IgD-negative memory B cell (primary cell): Measurements from ENCODE around the gene KCNK10. TPM values are rescaled to one million over a fixed set of nuclear protein-coding genes. Genes with fewer than 3 reads are reported as not detected.

Source experiments
- H3K27ac Mint-ChIP-seq, 3 donors: one replicate each; pipeline ENCODE4 v1.8.0; 2020 to 2022; ENCODE audit warnings: mild to moderate bottlenecking in 3 of 3, mixed read lengths in 3 of 3, moderate library complexity in 1 of 3
- H3K27me3 Mint-ChIP-seq: one replicate; pipeline ENCODE4 v1.8.0; 2021; ENCODE audit warnings: mixed read lengths
- H3K36me3 Mint-ChIP-seq: one replicate; pipeline ENCODE4 v1.8.0; 2020; ENCODE audit warnings: mild to moderate bottlenecking, mixed read lengths
- H3K4me1 Mint-ChIP-seq, 3 donors: one replicate each; pipeline ENCODE4 v1.8.0; 2020 to 2022; ENCODE audit warnings: mixed read lengths in 3 of 3, mild to moderate bottlenecking in 1 of 3
- H3K4me3 Mint-ChIP-seq, 4 donors: one replicate each; pipeline ENCODE4 v1.8.0; 2020 to 2022; ENCODE audit warnings: mild to moderate bottlenecking in 4 of 4, mixed read lengths in 4 of 4, moderate library complexity in 3 of 4
- H3K9me3 Mint-ChIP-seq, 3 donors: one replicate each; pipeline ENCODE4 v1.8.0; 2020 to 2021; ENCODE audit warnings: mixed read lengths in 3 of 3, mild to moderate bottlenecking in 1 of 3
- polyA plus RNA-seq: library from polyadenylated mRNA; unstranded; fragments of 300-500 nt; fragmentation: Illumina TruSeq; gene quantifications from one replicate; pipeline ENCODE4 v1.2.3, GENCODE V29; 2021

The KCNK10 gene
- polyA plus RNA-seq, 1 donor from 2014 or later: not detected

DNA sequence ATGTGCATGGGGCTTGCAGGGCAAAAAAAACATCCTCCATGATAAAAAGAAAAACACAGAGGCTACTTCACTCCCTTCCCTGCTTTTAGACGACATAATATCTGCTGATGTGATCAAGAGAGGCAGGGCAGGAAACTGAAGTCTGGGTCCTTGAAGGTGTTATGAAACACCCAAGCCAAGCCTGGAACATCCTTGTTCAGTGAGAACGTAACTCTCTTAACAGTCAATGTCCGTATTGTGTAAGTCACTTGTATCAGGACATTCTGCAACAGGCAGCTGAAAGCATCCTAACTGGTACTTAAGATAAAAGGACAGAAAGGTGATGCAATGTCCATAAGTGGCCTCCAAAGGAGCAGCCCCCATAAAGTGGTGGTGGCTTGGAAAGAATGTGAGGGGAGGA, 20.0 kb downstream of the KCNK10 start:
- Mint-ChIP-seq H3K4me3 (no peak overlapping the region), H3K27ac (peak overlapping the region in 1 of 3 donors; percentile 17), H3K9me3 (peaks cover 0 to 4% (median 0%) of the 10 kb centered on the region in 3 donors), H3K36me3 (peaks cover 2% of the 10 kb centered on the region), H3K27me3 (peaks cover 12% of the 10 kb centered on the region), H3K4me1 (peaks cover 6 to 12% (median 7%) of the 10 kb centered on the region in 3 donors)

DNA sequence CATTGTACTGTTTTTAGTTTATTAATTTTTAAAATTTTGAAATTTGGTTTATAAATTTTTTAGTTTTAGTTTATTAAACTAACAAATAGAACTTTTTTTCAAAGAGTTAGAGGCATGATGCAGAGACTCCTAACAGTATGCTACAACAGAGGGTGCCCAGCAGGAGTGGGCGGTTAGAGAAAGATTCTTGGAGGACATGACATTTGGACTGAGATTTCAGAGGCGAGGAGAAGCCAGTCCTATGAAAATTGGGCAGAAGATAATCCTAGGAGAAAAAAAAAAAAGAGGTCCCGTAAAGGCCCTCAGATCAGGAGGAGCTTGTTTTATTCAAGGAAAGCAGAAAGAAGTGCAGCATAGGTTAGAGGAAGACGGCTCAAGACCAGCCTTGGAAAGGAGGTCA, 21.7 kb downstream of the KCNK10 start:
- H3K27me3 Mint-ChIP-seq: peaks cover 12% of the 10 kb centered on the region

GRCh38 chr14:88300817-88301216, 22.3 kb downstream of the KCNK10 start:
- peaks cover 6 to 12% (median 7%) of the 10 kb centered on the region in 3 donors for H3K4me1 Mint-ChIP-seq
- H3K36me3 Mint-ChIP-seq: peaks cover 2% of the 10 kb centered on the region
- H3K9me3 Mint-ChIP-seq: peaks cover 0 to 4% (median 0%) of the 10 kb centered on the region in 3 donors
- H3K4me3 Mint-ChIP-seq: no peak overlapping the region
- peaks cover 12% of the 10 kb centered on the region for H3K27me3 Mint-ChIP-seq
- H3K27ac Mint-ChIP-seq: no peak overlapping the region

More for the DNA sequence above, 21.7 kb downstream of the KCNK10 start:
- H3K9me3 Mint-ChIP-seq: peaks cover 0 to 4% (median 0%) of the 10 kb centered on the region in 3 donors
- H3K4me3 Mint-ChIP-seq: no peak overlapping the region
- H3K4me1 Mint-ChIP-seq: peaks cover 6 to 12% (median 7%) of the 10 kb centered on the region in 3 donors
- peaks cover 2% of the 10 kb centered on the region for H3K36me3 Mint-ChIP-seq
- no peak overlapping the region for H3K27ac Mint-ChIP-seq

DNA sequence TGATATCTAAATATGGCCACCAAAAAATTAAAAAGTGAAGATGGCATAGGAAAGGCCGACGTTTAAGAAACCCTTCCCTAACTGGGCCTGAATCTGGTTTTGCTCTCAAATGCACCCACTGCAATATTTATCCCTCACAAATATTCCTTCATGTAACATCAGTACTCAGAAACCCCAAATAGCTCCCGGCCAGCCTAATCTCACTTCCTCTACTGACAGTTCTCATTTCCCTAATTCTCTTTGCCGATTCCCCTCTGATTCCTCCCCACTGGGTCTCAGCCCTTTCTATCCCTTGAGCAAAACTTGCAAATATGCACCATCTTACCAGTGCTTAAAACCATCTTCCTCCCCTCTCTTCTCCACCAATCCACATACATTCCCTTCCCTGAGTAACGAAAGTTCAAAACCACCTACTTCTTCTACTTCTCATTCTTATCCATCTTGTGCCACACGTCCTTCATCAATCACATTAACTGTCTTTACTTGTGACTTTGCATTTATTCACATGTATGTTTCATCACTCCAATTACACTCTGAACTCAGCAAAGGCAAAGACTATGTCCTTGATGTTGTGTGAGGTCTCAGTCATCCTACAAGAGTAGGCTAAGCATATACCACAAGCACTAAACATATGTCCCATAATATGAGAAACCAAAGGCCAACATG, 23.1 kb downstream of the KCNK10 start:
- H3K27me3 Mint-ChIP-seq: peaks cover 10% of the 10 kb centered on the region
- peak overlapping the region in 1 of 4 donors; percentile 65 for H3K4me3 Mint-ChIP-seq
- H3K9me3 Mint-ChIP-seq: peaks cover 0 to 4% (median 0%) of the 10 kb centered on the region in 3 donors
- peaks cover 2% of the 10 kb centered on the region for H3K36me3 Mint-ChIP-seq
- peaks cover 6 to 12% (median 7%) of the 10 kb centered on the region in 3 donors for H3K4me1 Mint-ChIP-seq
- no peak overlapping the region for H3K27ac Mint-ChIP-seq

DNA sequence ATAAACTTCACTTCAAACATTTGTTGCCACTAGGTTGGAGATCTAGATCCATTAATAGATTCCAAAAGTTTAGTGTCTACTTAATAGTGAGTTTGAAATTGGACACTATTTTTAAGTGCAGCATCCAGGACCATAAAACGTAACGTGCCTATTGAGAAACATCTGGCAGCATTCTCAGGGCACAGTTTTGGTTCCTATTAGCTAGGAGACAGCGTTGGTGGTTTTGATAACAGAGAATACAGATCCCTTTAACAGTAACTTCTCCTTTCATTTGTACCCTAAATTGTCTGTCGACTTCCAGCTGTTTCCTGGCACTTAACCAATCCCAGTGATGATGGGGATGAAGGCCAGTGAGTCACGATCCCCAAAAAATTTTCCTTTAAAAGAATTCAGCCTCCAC, 25.8 kb downstream of the KCNK10 start:
- Mint-ChIP-seq H3K4me1 (peaks cover 6 to 12% (median 7%) of the 10 kb centered on the region in 3 donors), H3K27me3 (peaks cover 11% of the 10 kb centered on the region)

GRCh38 chr14:88296351-88296750, 26.7 kb downstream of the KCNK10 start:
- H3K4me1 Mint-ChIP-seq: peaks cover 6 to 12% (median 7%) of the 10 kb centered on the region in 3 donors
- H3K36me3 Mint-ChIP-seq: no peaks in the 10 kb centered on the region
- H3K27me3 Mint-ChIP-seq: peaks cover 8% of the 10 kb centered on the region
- H3K9me3 Mint-ChIP-seq: peaks cover 0 to 3% (median 0%) of the 10 kb centered on the region in 3 donors
- H3K4me3 Mint-ChIP-seq: no peak overlapping the region
- no peak overlapping the region for H3K27ac Mint-ChIP-seq

More for the DNA sequence above, 25.8 kb downstream of the KCNK10 start:
- Mint-ChIP-seq H3K9me3 (peaks cover 0 to 4% (median 3%) of the 10 kb centered on the region in 3 donors), H3K27ac (no peak overlapping the region), H3K4me3 (no peak overlapping the region), H3K36me3 (peaks cover 2% of the 10 kb centered on the region)

- Mint-ChIP-seq H3K27ac (no peak overlapping the region), H3K36me3 (no peaks in the 10 kb centered on the region), H3K9me3 (peaks cover 0 to 3% (median 0%) of the 10 kb centered on the region in 3 donors), H3K4me1 (no peaks in the 10 kb centered on the region), H3K4me3 (no peak overlapping the region), H3K27me3 (peaks cover 11% of the 10 kb centered on the region)
These were observed 33.1 kb downstream of the KCNK10 start for GRCh38 chr14:88289996-88290395.

DNA sequence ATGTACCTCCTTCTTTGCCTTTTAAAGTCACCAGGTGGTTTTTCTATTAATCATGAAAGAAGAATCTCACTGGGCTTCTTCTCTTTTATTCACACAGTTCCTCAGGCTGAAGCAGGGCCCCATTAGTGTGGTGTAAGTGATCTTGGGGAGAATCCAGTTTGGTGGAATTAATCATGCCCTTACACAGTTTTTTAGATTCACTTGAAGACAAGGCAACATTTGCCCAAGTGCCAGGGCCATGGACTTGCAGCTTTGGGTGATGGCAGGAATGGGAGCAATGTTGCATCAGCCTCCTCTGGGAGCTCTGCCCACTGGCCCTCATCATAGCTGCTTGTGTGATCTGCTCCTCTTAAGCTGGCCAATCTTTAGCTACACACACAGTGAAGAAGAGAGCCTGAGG, 33.8 kb downstream of the KCNK10 start:
- H3K9me3 Mint-ChIP-seq: peaks cover 0 to 3% (median 0%) of the 10 kb centered on the region in 3 donors
- peaks cover 7% of the 10 kb centered on the region for H3K27me3 Mint-ChIP-seq
- no peak overlapping the region for H3K27ac Mint-ChIP-seq
- H3K4me1 Mint-ChIP-seq: no peaks in the 10 kb centered on the region
- H3K4me3 Mint-ChIP-seq: no peak overlapping the region
- H3K36me3 Mint-ChIP-seq: no peaks in the 10 kb centered on the region

DNA sequence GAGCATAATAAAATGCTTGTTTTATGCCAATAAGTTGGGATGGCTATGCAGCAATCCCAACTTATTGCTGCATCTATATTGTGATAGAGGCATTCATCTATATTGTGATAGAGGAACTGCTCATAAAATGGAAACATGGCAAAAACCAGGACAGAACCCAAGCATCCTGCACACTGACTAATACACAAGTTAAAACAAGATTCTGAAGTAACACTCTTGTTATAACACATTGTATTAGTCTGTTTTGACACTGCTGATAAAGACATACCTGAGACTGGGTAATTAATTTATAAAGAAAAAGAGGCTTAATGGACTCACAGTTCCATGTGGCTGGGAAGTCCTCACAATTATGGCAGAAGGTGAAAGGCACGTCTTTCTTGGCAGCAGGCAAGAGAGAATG, 36.8 kb downstream of the KCNK10 start:
- H3K4me1 Mint-ChIP-seq: no peaks in the 10 kb centered on the region
- H3K4me3 Mint-ChIP-seq: no peak overlapping the region
- no peaks in the 10 kb centered on the region for H3K9me3 Mint-ChIP-seq

GRCh38 chr14:88281447-88281846, 41.6 kb downstream of the KCNK10 start:
- no peak overlapping the region for H3K4me3 Mint-ChIP-seq
- no peaks in the 10 kb centered on the region for H3K4me1 Mint-ChIP-seq
- no peak overlapping the region for H3K27ac Mint-ChIP-seq
- no peaks in the 10 kb centered on the region for H3K36me3 Mint-ChIP-seq
- peaks cover 0 to 5% (median 4%) of the 10 kb centered on the region in 3 donors for H3K9me3 Mint-ChIP-seq
- H3K27me3 Mint-ChIP-seq: peaks cover 1% of the 10 kb centered on the region

More for the DNA sequence above, 36.8 kb downstream of the KCNK10 start:
- peaks cover 5% of the 10 kb centered on the region for H3K27me3 Mint-ChIP-seq
- H3K36me3 Mint-ChIP-seq: no peaks in the 10 kb centered on the region
- H3K27ac Mint-ChIP-seq: no peak overlapping the region

- Mint-ChIP-seq H3K9me3 (peaks cover 0 to 5% (median 4%) of the 10 kb centered on the region in 3 donors), H3K4me1 (no peaks in the 10 kb centered on the region), H3K27ac (peak overlapping the region in 1 of 3 donors; percentile 45), H3K36me3 (no peaks in the 10 kb centered on the region), H3K4me3 (no peak overlapping the region), H3K27me3 (peaks cover 8% of the 10 kb centered on the region)
These were observed 46.0 kb downstream of the KCNK10 start for GRCh38 chr14:88276923-88277596.

DNA sequence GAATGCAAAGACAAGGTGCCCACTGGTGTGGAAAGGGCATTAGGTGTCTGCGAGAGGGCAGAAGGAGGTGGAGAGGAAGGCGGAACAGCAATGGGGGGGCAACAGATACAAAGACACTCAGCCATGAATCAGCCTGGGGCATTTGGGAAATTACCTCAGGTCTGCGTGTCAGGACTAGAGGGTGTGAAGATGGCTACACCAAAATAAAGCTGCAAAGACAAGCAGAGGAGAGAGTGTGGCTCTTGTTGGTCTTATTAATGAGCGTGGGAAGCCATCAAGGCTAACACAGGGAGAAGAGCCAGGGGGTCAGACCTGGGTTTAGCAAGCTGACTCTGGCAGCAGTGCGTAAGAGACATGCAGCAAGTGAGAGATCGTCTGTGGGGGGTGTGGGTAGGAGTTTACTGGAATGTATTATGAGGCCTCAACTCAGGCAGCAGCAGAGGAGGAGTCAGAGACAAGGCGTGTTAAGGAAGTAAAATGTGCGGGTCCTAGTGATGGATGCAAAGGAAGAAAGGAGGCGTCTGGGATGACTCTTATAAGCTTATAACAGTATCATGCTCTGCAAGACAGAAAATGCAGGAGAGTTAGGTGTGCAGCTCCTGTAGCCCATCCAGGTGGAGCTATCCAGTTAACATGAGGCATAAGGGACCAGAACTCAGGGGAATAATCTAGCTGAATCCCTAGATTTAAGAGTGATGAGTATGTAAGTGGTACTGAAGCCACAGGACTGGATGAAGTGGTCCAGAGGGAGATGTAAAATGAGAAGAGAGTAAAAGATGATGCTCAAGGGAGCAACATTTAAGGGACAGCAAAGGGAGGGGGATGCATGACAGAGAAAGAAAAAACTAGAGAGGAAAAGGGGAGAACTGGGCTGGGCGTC, 50.4 kb downstream of the KCNK10 start:
- H3K36me3 Mint-ChIP-seq: no peaks in the 10 kb centered on the region
- H3K27ac Mint-ChIP-seq: no peak overlapping the region
- H3K9me3 Mint-ChIP-seq: no peaks in the 10 kb centered on the region
- no peak overlapping the region for H3K4me3 Mint-ChIP-seq
- H3K27me3 Mint-ChIP-seq: peaks cover 14% of the 10 kb centered on the region
- no peaks in the 10 kb centered on the region for H3K4me1 Mint-ChIP-seq

GRCh38 chr14:88271205-88271604, 51.9 kb downstream of the KCNK10 start:
- Mint-ChIP-seq H3K4me3 (no peak overlapping the region), H3K4me1 (no peaks in the 10 kb centered on the region), H3K9me3 (no peaks in the 10 kb centered on the region), H3K27me3 (peaks cover 12% of the 10 kb centered on the region), H3K36me3 (no peaks in the 10 kb centered on the region), H3K27ac (no peak overlapping the region)

DNA sequence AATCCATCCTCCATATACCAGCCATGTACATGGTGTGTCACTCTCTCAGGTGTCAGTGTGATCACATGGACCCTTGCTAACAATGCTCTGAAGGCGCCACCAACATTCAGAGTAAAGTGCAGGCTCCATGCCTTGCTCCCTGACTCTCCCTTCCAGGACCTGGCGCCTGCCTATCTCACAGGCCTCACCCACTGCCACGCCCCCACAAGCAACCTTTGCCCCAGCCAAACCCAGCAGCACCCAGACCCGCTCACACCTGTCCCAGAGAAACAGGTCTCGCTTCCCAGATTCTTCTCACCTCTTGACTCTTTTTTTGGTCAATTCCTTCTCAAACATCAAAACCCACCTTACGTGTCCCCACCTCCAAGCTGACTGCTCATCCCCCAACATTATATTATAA, 52.3 kb downstream of the KCNK10 start:
- peaks cover 9% of the 10 kb centered on the region for H3K27me3 Mint-ChIP-seq
- no peaks in the 10 kb centered on the region for H3K4me1 Mint-ChIP-seq
- H3K9me3 Mint-ChIP-seq: no peaks in the 10 kb centered on the region
- H3K36me3 Mint-ChIP-seq: no peaks in the 10 kb centered on the region
- H3K4me3 Mint-ChIP-seq: no peak overlapping the region
- H3K27ac Mint-ChIP-seq: no peak overlapping the region
